Activated B cell treated with CpG ODN at 0.5 μM for 24 hours (primary cell): ENCODE data around the gene DDX24. TPM values are rescaled to one million over a fixed set of nuclear protein-coding genes. Genes with fewer than 3 reads are reported as not detected.

Source experiments
- ATAC-seq: fragments of 200-7000 bp; cut with Tn5 transposase; one replicate; pipeline ENCODE4 v1.10.0; 2021; ENCODE audit warnings: low read depth, mild to moderate bottlenecking, moderate library complexity
- CTCF ChIA-PET: fragments of 350-600 bp; sonication (Branson Sonifier 250); formaldehyde crosslinking; loops from one replicate; lab custom pipeline; 2021; ENCODE audit warnings: antibody characterized with exemption; lab: Charles Lee
- POLR2A ChIA-PET: fragments of 350-600 bp; sonication (Branson Sonifier 250); formaldehyde crosslinking; loops from one replicate; lab custom pipeline; 2021; ENCODE audit warnings: antibody characterized with exemption; lab: Charles Lee
- DNase-seq: peaks from one replicate; pipeline ENCODE4 v3.0.0; 2022
- H3K27ac Mint-ChIP-seq: one replicate; pipeline ENCODE4 v1.8.0; 2020; ENCODE audit warnings: mixed read lengths
- H3K27me3 Mint-ChIP-seq: one replicate; pipeline ENCODE4 v1.8.0; 2021; ENCODE audit warnings: mixed read lengths
- H3K36me3 Mint-ChIP-seq: one replicate; pipeline ENCODE4 v1.8.0; 2021; ENCODE audit warnings: low read depth, mixed read lengths
- H3K4me1 Mint-ChIP-seq: one replicate; pipeline ENCODE4 v1.8.0; 2021; ENCODE audit warnings: mixed read lengths
- H3K4me3 Mint-ChIP-seq: one replicate; pipeline ENCODE4 v1.8.0; 2020; ENCODE audit warnings: mild to moderate bottlenecking, mixed read lengths
- H3K9me3 Mint-ChIP-seq: one replicate; pipeline ENCODE4 v1.8.0; 2020; ENCODE audit warnings: mixed read lengths
- intact Hi-C: fragments of 100-400 bp; cut with micrococcal nuclease; formaldehyde crosslinking; loops from one replicate; pipeline ENCODE4 v1.15.1; 2024
- total RNA-seq: library from RNA; stranded (reverse); gene quantifications from 2 replicates; pipeline ENCODE4 v1.2.3, GENCODE V29; 2022
- TF ChIP-seq, protein P1 (sequence below): fragments of 200-600 bp; IDR thresholded peaks from one replicate; pipeline ENCODE4 v1.8.0; 2022; ENCODE audit warnings: antibody characterized with exemption, mild to moderate bottlenecking

The DDX24 gene
- total RNA-seq, 1 donor from 2014 or later, result 169 TPM

DNA sequence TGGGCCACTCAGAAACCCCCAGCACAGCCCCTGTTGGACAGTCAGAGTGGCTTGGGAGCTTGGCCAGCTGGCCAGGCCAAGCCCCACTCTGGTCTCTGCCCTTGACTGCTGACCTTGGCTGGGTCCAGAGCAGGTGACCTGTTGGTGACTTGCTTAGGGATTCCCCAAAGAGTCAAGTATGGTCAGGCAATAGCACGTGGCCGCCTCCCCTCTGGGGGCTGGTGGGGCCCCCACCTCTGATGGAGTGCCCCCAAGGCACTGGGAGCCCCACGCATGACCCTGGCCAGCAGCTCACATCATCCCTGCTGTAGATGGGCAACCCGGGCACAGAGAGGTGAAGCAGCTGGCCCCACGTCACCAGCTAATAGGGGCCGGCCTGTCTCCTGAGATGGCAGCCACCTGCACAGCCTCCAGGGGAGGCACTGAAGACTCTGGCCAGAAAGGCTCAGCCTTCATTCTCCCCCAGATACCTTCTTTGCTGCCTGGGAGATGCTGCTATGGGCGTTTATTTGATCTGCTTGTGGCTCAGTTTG, 82.1 kb downstream of the DDX24 start:
- DNase-seq (no peak), ATAC-seq (no peak)
- no peaks in the 10 kb centered on the region for H3K9me3 Mint-ChIP-seq
- intact Hi-C loops, result no loop called here
- no peaks in the 10 kb centered on the region for H3K4me1 Mint-ChIP-seq
- CTCF ChIA-PET, result interaction anchor here (1.2 to 11.8 kb wide), 3 partner anchors 14 to 60 kb away, joined by 3 to 307 read pairs (median 32); no protein-coding TSS in a partner anchor
- peaks cover 31% of the 10 kb centered on the region for H3K27me3 Mint-ChIP-seq
- POLR2A ChIA-PET, result interaction anchor here (1.4 to 3.0 kb wide), 3 partner anchors 20 to 59 kb away, joined by 7 to 18 read pairs (median 8); no protein-coding TSS in a partner anchor
- TF ChIP-seq, protein P1, sequence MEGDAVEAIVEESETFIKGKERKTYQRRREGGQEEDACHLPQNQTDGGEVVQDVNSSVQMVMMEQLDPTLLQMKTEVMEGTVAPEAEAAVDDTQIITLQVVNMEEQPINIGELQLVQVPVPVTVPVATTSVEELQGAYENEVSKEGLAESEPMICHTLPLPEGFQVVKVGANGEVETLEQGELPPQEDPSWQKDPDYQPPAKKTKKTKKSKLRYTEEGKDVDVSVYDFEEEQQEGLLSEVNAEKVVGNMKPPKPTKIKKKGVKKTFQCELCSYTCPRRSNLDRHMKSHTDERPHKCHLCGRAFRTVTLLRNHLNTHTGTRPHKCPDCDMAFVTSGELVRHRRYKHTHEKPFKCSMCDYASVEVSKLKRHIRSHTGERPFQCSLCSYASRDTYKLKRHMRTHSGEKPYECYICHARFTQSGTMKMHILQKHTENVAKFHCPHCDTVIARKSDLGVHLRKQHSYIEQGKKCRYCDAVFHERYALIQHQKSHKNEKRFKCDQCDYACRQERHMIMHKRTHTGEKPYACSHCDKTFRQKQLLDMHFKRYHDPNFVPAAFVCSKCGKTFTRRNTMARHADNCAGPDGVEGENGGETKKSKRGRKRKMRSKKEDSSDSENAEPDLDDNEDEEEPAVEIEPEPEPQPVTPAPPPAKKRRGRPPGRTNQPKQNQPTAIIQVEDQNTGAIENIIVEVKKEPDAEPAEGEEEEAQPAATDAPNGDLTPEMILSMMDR, result no peak
- no peak overlapping the region for H3K4me3 Mint-ChIP-seq
- no peak overlapping the region for H3K27ac Mint-ChIP-seq
- H3K36me3 Mint-ChIP-seq, result no peaks in the 10 kb centered on the region

Other genes starting within 250 kb of the DDX24 start
- not detected in 2 replicates for gene FAM181A, start 153.9 kb downstream of the DDX24 start, total RNA-seq
- 2.7 and 3.1 TPM in 2 replicates for gene ASB2, start 104.6 kb downstream of the DDX24 start, total RNA-seq
- not detected in 2 replicates for gene CCDC197, start 83.9 kb downstream of the DDX24 start, total RNA-seq
- 0.12 TPM in 1 of 2 replicates, not detected in the other for gene OTUB2, start 54.9 kb downstream of the DDX24 start, total RNA-seq
- gene IFI27L1, start 108 bp upstream of the DDX24 start, total RNA-seq, result 9.2 and 11.4 TPM in 2 replicates
- gene IFI27, start 29.5 kb upstream of the DDX24 start, total RNA-seq, result 0.64 TPM in 1 of 2 replicates, not detected in the other
- 37.0 and 37.3 TPM in 2 replicates for gene IFI27L2, start 48.4 kb upstream of the DDX24 start, total RNA-seq
- gene PPP4R4, start 93.1 kb upstream of the DDX24 start, total RNA-seq, result 0.22 TPM in 1 of 2 replicates, not detected in the other
- gene SERPINA10, start 212.1 kb upstream of the DDX24 start, total RNA-seq, result not detected in 2 replicates
- gene SERPINA6, start 242.1 kb upstream of the DDX24 start, total RNA-seq, result not detected in 2 replicates